GM12878 (cell line): ENCODE data around the gene PPM1G. TPM values are rescaled to one million over a fixed set of nuclear protein-coding genes. Genes with fewer than 3 reads are reported as not detected.

Experiments
- ATAC-seq: fragments of 200-7000 bp; cut with Tn5 transposase; 3 replicates; pipeline ENCODE4 v1.9.1; 2020; ENCODE audit warnings: mild to moderate bottlenecking, moderate library complexity
- BruUV-seq: library from RNA; stranded (reverse); fragments of 400-500 nt; replicated peaks from 2 replicates; lab custom pipeline; 2021; lab: Mats Ljungman, UMichigan
- CTCF ChIA-PET: fragments of 300-600 bp; sonication (Branson Sonifier 250); formaldehyde crosslinking; extraction: SDS; loops from one replicate; lab custom pipeline; 2021; ENCODE audit warnings: inconsistent platforms; lab: Yijun Ruan, JAX
- POLR2A ChIA-PET: fragments of 350-600 bp; formaldehyde crosslinking; extraction: SDS; loops from one replicate; lab custom pipeline; 2021; ENCODE audit warnings: inconsistent platforms; lab: Charles Lee
- RAD21 ChIA-PET: fragments of 300-600 bp; sonication (Branson Sonifier 250); formaldehyde crosslinking; loops from one replicate; lab custom pipeline; 2023; ENCODE audit warnings: antibody characterized with exemption; ENCODE audit not compliant: unreplicated experiment; lab: Charles Lee
- SMC1A ChIA-PET: fragments of 300-600 bp; sonication (Branson Sonifier 250); formaldehyde crosslinking; loops from one replicate; lab custom pipeline; 2023; ENCODE audit not compliant: unreplicated experiment, uncharacterized antibody; lab: Charles Lee
- DNase-seq: peaks from one replicate; pipeline ENCODE4 v3.0.0-alpha.2; 2011; ENCODE audit warnings: low read depth, low spot score
- FAIRE-seq: peaks from 3 replicates; lab custom pipeline; 2011; peaks lifted over from hg19 to GRCh38; lab: Jason Lieb, UNC
- H2AFZ ChIP-seq: 2 replicates; pipeline ENCODE4 v1.6.0; 2011; ENCODE audit warnings: low read depth, low read length, control low read depth; ENCODE audit not compliant: control insufficient read depth
- H3K27ac ChIP-seq: 2 replicates; pipeline ENCODE4 v1.5.1; 2011; ENCODE audit warnings: control low read depth; ENCODE audit not compliant: control insufficient read depth, insufficient read depth
- H3K27me3 ChIP-seq, 2 experiments: replicated peaks in 1 of 2; 2 replicates each; pipeline versions ENCODE4 v1.6.0 to v1.6.1; 2011; ENCODE audit warnings: low read length in 1 of 2; ENCODE audit not compliant: control insufficient read depth in 2 of 2, insufficient read depth in 2 of 2
- H3K36me3 ChIP-seq, 2 experiments: 2 replicates each; pipeline ENCODE4 v1.5.1; 2011; ENCODE audit warnings: low read length in 1 of 2; ENCODE audit not compliant: control insufficient read depth in 2 of 2, insufficient read depth in 2 of 2
- H3K4me1 ChIP-seq: 2 replicates; pipeline ENCODE4 v1.6.1; 2011; ENCODE audit warnings: mild to moderate bottlenecking, low read length, moderate library complexity, mixed read lengths; ENCODE audit not compliant: control insufficient read depth, insufficient read depth
- H3K4me2 ChIP-seq: 2 replicates; pipeline ENCODE4 v1.6.0; 2011; ENCODE audit warnings: control low read depth; ENCODE audit not compliant: control insufficient read depth, insufficient read depth
- H3K4me3 ChIP-seq: fragments of 200-600 bp; sonication (generic); 2 replicates; pipeline ENCODE4 v1.5.1; 2016
- H3K79me2 ChIP-seq: 2 replicates; pipeline ENCODE4 v1.6.0; 2011; ENCODE audit warnings: low read length; ENCODE audit not compliant: control insufficient read depth, insufficient read depth
- H3K9ac ChIP-seq: 2 replicates; pipeline ENCODE4 v1.8.0; 2011; ENCODE audit warnings: low read length, control low read depth, mixed read lengths; ENCODE audit not compliant: control insufficient read depth, insufficient read depth
- H3K9me3 ChIP-seq: replicated peaks from 3 replicates; pipeline ENCODE4 v1.5.1; 2011; ENCODE audit warnings: mild to moderate bottlenecking, low read length; ENCODE audit not compliant: control insufficient read depth, insufficient read depth
- H4K20me1 ChIP-seq: 2 replicates; pipeline ENCODE4 v1.6.0; 2011; ENCODE audit not compliant: control insufficient read depth, insufficient read depth
- BCL11A ChIP-seq: IDR thresholded peaks from 2 replicates; pipeline ENCODE4 v1.6.1; 2011; ENCODE audit warnings: low read depth, low read length
- CBX5 ChIP-seq: sonication (generic); IDR thresholded peaks from 2 replicates; pipeline ENCODE4 v1.6.1; 2016; ENCODE audit warnings: low read depth, moderate library complexity, mild to moderate bottlenecking, inconsistent platforms
- ELK1 ChIP-seq: IDR thresholded peaks from 2 replicates; pipeline ENCODE4 v1.6.1; 2012; ENCODE audit warnings: low read depth, low read length, improper control_type of control experiment
- GATAD2B ChIP-seq: fragments of 450-650 bp; conservative IDR thresholded peaks from 2 replicates; pipeline ENCODE4 v1.6.1; 2017; ENCODE audit warnings: low read depth, mild to moderate bottlenecking, moderate library complexity
- HDAC2 ChIP-seq: fragments of 200-600 bp; sonication (generic); IDR thresholded peaks from 2 replicates; pipeline ENCODE4 v1.6.1; 2017
- IRF4 ChIP-seq: IDR thresholded peaks from 2 replicates; pipeline ENCODE4 v1.6.1; 2011; ENCODE audit warnings: low read depth, low read length
- KLF5 ChIP-seq: fragments of 450-650 bp; IDR thresholded peaks from 2 replicates; pipeline ENCODE4 v1.6.1; 2014; ENCODE audit warnings: mild to moderate bottlenecking; ENCODE audit not compliant: partially characterized antibody
- NR2C1 ChIP-seq: fragments of 450-650 bp; IDR thresholded peaks from 2 replicates; pipeline ENCODE4 v1.6.1; 2017; ENCODE audit warnings: antibody characterized with exemption, mild to moderate bottlenecking, moderate library complexity
- NR2F1 ChIP-seq: fragments of 450-650 bp; conservative IDR thresholded peaks from 2 replicates; pipeline ENCODE4 v1.6.1; 2017; ENCODE audit warnings: mild to moderate bottlenecking
- PAX5 ChIP-seq: IDR thresholded peaks from 2 replicates; pipeline ENCODE4 v1.6.1; 2011; ENCODE audit warnings: low read depth, low read length, borderline replicate concordance
- POU2F2 ChIP-seq: IDR thresholded peaks from 3 replicates; pipeline ENCODE4 v1.6.1; 2011; ENCODE audit warnings: low read depth, mild to moderate bottlenecking, low read length, borderline replicate concordance
- RAD21 ChIP-seq: IDR thresholded peaks from 2 replicates; pipeline ENCODE4 v1.6.1; 2011; ENCODE audit warnings: mild to moderate bottlenecking, low read depth, low read length, moderate library complexity; ENCODE audit not compliant: insufficient read depth
- RELA ChIP-seq: fragments of 450-650 bp; IDR thresholded peaks from 2 replicates; pipeline ENCODE4 v1.8.0; 2014; ENCODE audit warnings: borderline replicate concordance; ENCODE audit not compliant: partially characterized antibody
- SMAD1 ChIP-seq: fragments of 450-650 bp; IDR thresholded peaks from 2 replicates; pipeline ENCODE4 v1.6.1; 2018; ENCODE audit warnings: mild to moderate bottlenecking, low read depth; ENCODE audit not compliant: partially characterized antibody
- SMAD5 ChIP-seq: IDR thresholded peaks from 2 replicates; pipeline ENCODE4 v1.6.1; 2016; ENCODE audit warnings: antibody characterized with exemption, low read depth
- SPI1 ChIP-seq: IDR thresholded peaks from 2 replicates; pipeline ENCODE4 v1.6.1; 2011; ENCODE audit warnings: low read depth, mild to moderate bottlenecking, low read length, moderate library complexity, borderline replicate concordance; ENCODE audit not compliant: insufficient read depth
- ZBED1 ChIP-seq: IDR thresholded peaks from 2 replicates; pipeline ENCODE4 v1.6.1; 2016; ENCODE audit warnings: borderline replicate concordance
- ZBTB11 ChIP-seq: fragments of 450-650 bp; formaldehyde crosslinking; IDR thresholded peaks from 2 replicates; pipeline ENCODE4 v1.5.0; 2022; ENCODE audit warnings: mild to moderate bottlenecking, missing genetic modification characterization
- ZNF217 ChIP-seq: fragments of 450-650 bp; IDR thresholded peaks from 2 replicates; pipeline ENCODE4 v1.6.1; 2017; ENCODE audit warnings: antibody characterized with exemption, mild to moderate bottlenecking
- WGBS: methylation state at CpG from one replicate; pipeline ENCODE4 v1.1.6; 2016; ENCODE audit warnings: low lambda C conversion rate; ENCODE audit not compliant: insufficient replicate concordance, insufficient coverage; ENCODE audit errors: missing lambda C conversion rate; 5-methylcytosine and 5-hydroxymethylcytosine counted together
- in situ Hi-C: fragments of 300-500 bp; cut with MboI; formaldehyde crosslinking; loops from 9 replicates; pipeline ENCODE4 v1.14.3; 2018; ENCODE audit warnings: mixed read lengths
- intact Hi-C: fragments of 100-400 bp; cut with micrococcal nuclease; formaldehyde crosslinking; loops from one replicate; pipeline ENCODE4 v1.14.2; 2022; ENCODE audit not compliant: unreplicated experiment
- polyA plus RNA-seq, 11 experiments: library from polyadenylated mRNA; depleted of rRNA in 4 of 11; unstranded in 6 of 11; stranded (reverse) in 5 of 11; fragments of >200 nt; fragmentation: Nextera tagmentation in 4 of 11; fragmentation: Illumina TruSeq in 1 of 11; extraction: Ambion mirVana in 4 of 11; extraction: Trizol in 1 of 11; gene quantifications; 1 replicate in 1 of 11; 2 replicates in 10 of 11; pipeline versions ENCODE4 v1.2.1 to v1.2.3, GENCODE V29; 2011 to 2016; ENCODE audit warnings: inconsistent platforms in 2 of 11, missing spikeins in 2 of 11, low read depth in 1 of 11
- total RNA-seq, 4 experiments: library from RNA; depleted of rRNA in 3 of 4; stranded (reverse); fragments of >200 nt in 3 of 4; fragmentation: Illumina TruSeq in 1 of 4; extraction: Trizol in 1 of 4; gene quantifications; 2 replicates each; pipeline versions ENCODE4 v1.2.1 to v1.2.3, GENCODE V29; 2013 to 2021
- TF ChIP-seq, protein P1 (sequence below), 3 experiments: IDR thresholded peaks in 2 of 3; conservative IDR thresholded peaks in 1 of 3; 2 replicates each; pipeline ENCODE4 v1.5.1; 2011; ENCODE audit warnings: low read depth in 3 of 3, low read length in 3 of 3, mild to moderate bottlenecking in 3 of 3, control low read depth in 2 of 3, moderate library complexity in 2 of 3, inconsistent platforms in 1 of 3, mixed read lengths in 1 of 3; ENCODE audit not compliant: control insufficient read depth in 2 of 3, insufficient read depth in 1 of 3; ENCODE audit errors: extremely low read depth in 1 of 3

PPM1G gene
- total and polyA plus RNA-seq, 10 of the 15 experiments (the other 5 are each of a cell fraction or from before 2014, with no cell fraction given): 68.8 to 171 (median 121) TPM

GRCh38 chr2:27453968-27454367 lies 44.6 kb upstream of the PPM1G start (continued):
- no peak for TF ChIP-seq RAD21
- no peak for TF ChIP-seq CBX5

GRCh38 chr2:27451095-27451494 lies 41.7 kb upstream of the PPM1G start:
- intact Hi-C loops: no loop called here
- no peak overlapping the region for H3K4me2 ChIP-seq
- no peak overlapping the region for H3K9ac ChIP-seq
- no peaks in the 10 kb centered on the region for H4K20me1 ChIP-seq
- no peak overlapping the region for H2AFZ ChIP-seq
- no peak overlapping the region for H3K4me3 ChIP-seq
- DNase-seq (no peak), ATAC-seq (no peak), FAIRE-seq (no peak)
- H3K79me2 ChIP-seq: no peaks in the 10 kb centered on the region
- POLR2A ChIA-PET: no interaction called here
- H3K27me3 ChIP-seq: no peaks in the 10 kb centered on the region
- RAD21 ChIA-PET: no interaction called here
- H3K27ac ChIP-seq: no peak overlapping the region
- no peaks in the 10 kb centered on the region for H3K9me3 ChIP-seq
- H3K36me3 ChIP-seq: no peaks in the 10 kb centered on the region; a peak in 1 of 4 replicates
- SMC1A ChIA-PET: no interaction called here
- BruUV-seq: no TSS peak
- no peaks in the 10 kb centered on the region for H3K4me1 ChIP-seq
- in situ Hi-C loops: no loop called here
- 94% methylated on average over 1 of the region's 1 CpG for WGBS
- CTCF ChIA-PET: interaction anchor here (1.5 kb wide), 1 partner anchor 233 kb away, joined by 3 read pairs; no protein-coding TSS in a partner anchor
- TF ChIP-seq BCL11A (no peak), SMAD5 (no peak), IRF4 (no peak), ZBED1 (no peak), RELA (no peak), NR2C1 (no peak), NR2F1 (no peak), GATAD2B (no peak), ZBTB11 (CRISPR knock-in tag) (no peak), POU2F2 (no peak), KLF5 (no peak), SPI1 (no peak), ELK1 (no peak), PAX5 (no peak), SMAD1 (no peak), HDAC2 (no peak), ZNF217 (no peak)
- TF ChIP-seq, protein P1, sequence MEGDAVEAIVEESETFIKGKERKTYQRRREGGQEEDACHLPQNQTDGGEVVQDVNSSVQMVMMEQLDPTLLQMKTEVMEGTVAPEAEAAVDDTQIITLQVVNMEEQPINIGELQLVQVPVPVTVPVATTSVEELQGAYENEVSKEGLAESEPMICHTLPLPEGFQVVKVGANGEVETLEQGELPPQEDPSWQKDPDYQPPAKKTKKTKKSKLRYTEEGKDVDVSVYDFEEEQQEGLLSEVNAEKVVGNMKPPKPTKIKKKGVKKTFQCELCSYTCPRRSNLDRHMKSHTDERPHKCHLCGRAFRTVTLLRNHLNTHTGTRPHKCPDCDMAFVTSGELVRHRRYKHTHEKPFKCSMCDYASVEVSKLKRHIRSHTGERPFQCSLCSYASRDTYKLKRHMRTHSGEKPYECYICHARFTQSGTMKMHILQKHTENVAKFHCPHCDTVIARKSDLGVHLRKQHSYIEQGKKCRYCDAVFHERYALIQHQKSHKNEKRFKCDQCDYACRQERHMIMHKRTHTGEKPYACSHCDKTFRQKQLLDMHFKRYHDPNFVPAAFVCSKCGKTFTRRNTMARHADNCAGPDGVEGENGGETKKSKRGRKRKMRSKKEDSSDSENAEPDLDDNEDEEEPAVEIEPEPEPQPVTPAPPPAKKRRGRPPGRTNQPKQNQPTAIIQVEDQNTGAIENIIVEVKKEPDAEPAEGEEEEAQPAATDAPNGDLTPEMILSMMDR (IDR thresholded peaks at IDR 0.05 in 2 of 3, conservative IDR thresholded peaks at IDR 0.05 in 1 of 3; ENCODE audit: control insufficient read depth in 2 of 3, extremely low read depth in 1 of 3, insufficient read depth in 1 of 3, low read depth in 3 of 3, low read length in 3 of 3): no peak
